Right atrium auricular region (tissue), 2 donors: ENCODE data around the gene SMAD5. TPM values are rescaled to one million over a fixed set of nuclear protein-coding genes. Genes with fewer than 3 reads are reported as not detected.

Source experiments
- DNase-seq: peaks from one replicate; pipeline ENCODE4 v3.0.0-alpha.2; 2019; ENCODE audit warnings: low spot score
- H3K27ac ChIP-seq, 2 donors: fragments of 200-600 bp; sonication (generic); 1 replicate in 1 of 2; 2 replicates in 1 of 2; pipeline ENCODE4 v1.5.1; 2016 to 2019
- H3K27me3 ChIP-seq, 2 donors: fragments of 200-600 bp; sonication (generic); one replicate each; pipeline versions ENCODE4 v1.5.1 to v1.6.0; 2017 to 2019
- H3K36me3 ChIP-seq: fragments of 200-600 bp; sonication (generic); one replicate; pipeline ENCODE4 v1.5.1; 2016
- H3K4me1 ChIP-seq, 2 donors: fragments of 200-600 bp; sonication (generic); one replicate each; pipeline versions ENCODE4 v1.5.1 to v1.6.0; 2017 to 2019
- H3K4me3 ChIP-seq, 2 donors: fragments of 200-600 bp; sonication (generic); 1 replicate in 1 of 2; 2 replicates in 1 of 2; pipeline ENCODE4 v1.5.1; 2017 to 2019; ENCODE audit warnings: mild to moderate bottlenecking in 1 of 2, moderate library complexity in 1 of 2
- H3K9me3 ChIP-seq, 2 donors: fragments of 200-600 bp; sonication (generic); one replicate each; pipeline ENCODE4 v1.5.1; 2019
- CTCF ChIP-seq, 2 donors: fragments of 200-600 bp; sonication (generic); IDR thresholded peaks; one replicate each; pipeline ENCODE4 v1.5.1; 2019; ENCODE audit warnings: antibody characterized with exemption in 2 of 2
- total RNA-seq, 2 donors: library from RNA; depleted of rRNA; stranded (reverse); fragments of >200 nt; gene quantifications; one replicate each; pipeline ENCODE4 v1.1.0, GENCODE V29; 2016

The SMAD5 gene
- total RNA-seq, 2 donors from 2014 or later, result 25.0 to 26.7 TPM

- H3K27ac ChIP-seq, result no peak overlapping the region
Observed at GRCh38 chr5:136215812-136216211, 83.2 kb downstream of the SMAD5 start.

GRCh38 chr5:136216230-136216629 is 83.6 kb downstream of the SMAD5 start:
- no peak for DNase-seq
- no peak overlapping the region for H3K4me3 ChIP-seq
- no peaks in the 10 kb centered on the region for H3K4me1 ChIP-seq
- H3K36me3 ChIP-seq, result no peaks in the 10 kb centered on the region
- TF ChIP-seq CTCF (IDR thresholded peaks at IDR 0.05), result no peak
- H3K27me3 ChIP-seq, result no peaks in the 10 kb centered on the region
- H3K9me3 ChIP-seq, result peaks cover 0 to 8% of the 10 kb centered on the region in 2 donors
- H3K27ac ChIP-seq, result no peak overlapping the region

More at GRCh38 chr5:136215812-136216211, 83.2 kb downstream of the SMAD5 start:
- no peaks in the 10 kb centered on the region for H3K36me3 ChIP-seq
- H3K4me3 ChIP-seq, result no peak overlapping the region
- TF ChIP-seq CTCF (IDR thresholded peaks at IDR 0.05), result no peak
- no peak for DNase-seq
- peaks cover 0 to 8% of the 10 kb centered on the region in 2 donors for H3K9me3 ChIP-seq
- H3K4me1 ChIP-seq, result no peaks in the 10 kb centered on the region
- H3K27me3 ChIP-seq, result no peaks in the 10 kb centered on the region

- H3K4me3 ChIP-seq, result no peak overlapping the region
- no peak overlapping the region for H3K27ac ChIP-seq
- H3K4me1 ChIP-seq, result no peaks in the 10 kb centered on the region
- H3K9me3 ChIP-seq, result peaks cover 0 to 8% of the 10 kb centered on the region in 2 donors
- H3K36me3 ChIP-seq, result no peaks in the 10 kb centered on the region
- H3K27me3 ChIP-seq, result no peaks in the 10 kb centered on the region
- no peak for DNase-seq
- TF ChIP-seq CTCF (IDR thresholded peaks at IDR 0.05), result no peak
Observed at GRCh38 chr5:136221340-136221739, 88.7 kb downstream of the SMAD5 start.

- Histone ChIP-seq H3K27ac (no peak overlapping the region), H3K9me3 (peaks cover 0 to 8% of the 10 kb centered on the region in 2 donors), H3K4me3 (no peak overlapping the region), H3K4me1 (no peaks in the 10 kb centered on the region), H3K27me3 (no peaks in the 10 kb centered on the region), H3K36me3 (no peaks in the 10 kb centered on the region)
- no peak for DNase-seq
- no peak for TF ChIP-seq CTCF (IDR thresholded peaks at IDR 0.05)
Observed at GRCh38 chr5:136222580-136223235, 90.1 kb downstream of the SMAD5 start.

- Histone ChIP-seq H3K36me3 (no peaks in the 10 kb centered on the region), H3K4me3 (no peak overlapping the region), H3K9me3 (no peaks in the 10 kb centered on the region), H3K4me1 (no peaks in the 10 kb centered on the region), H3K27ac (no peak overlapping the region), H3K27me3 (no peaks in the 10 kb centered on the region)
- DNase-seq, result no peak
- TF ChIP-seq CTCF (IDR thresholded peaks at IDR 0.05), result no peak
Observed at GRCh38 chr5:136225796-136226195, 93.2 kb downstream of the SMAD5 start.

- no peak overlapping the region for H3K27ac ChIP-seq
- no peak overlapping the region for H3K4me3 ChIP-seq
- TF ChIP-seq CTCF (IDR thresholded peaks at IDR 0.05), result no peak
- no peaks in the 10 kb centered on the region for H3K4me1 ChIP-seq
- H3K27me3 ChIP-seq, result no peaks in the 10 kb centered on the region
- no peaks in the 10 kb centered on the region for H3K9me3 ChIP-seq
- DNase-seq, result no peak
- no peaks in the 10 kb centered on the region for H3K36me3 ChIP-seq
Observed at GRCh38 chr5:136226401-136226800, 93.8 kb downstream of the SMAD5 start.
